K562 (cell line): Measurements from ENCODE around the gene SERPIND1. TPM values are rescaled to one million over a fixed set of nuclear protein-coding genes. Genes with fewer than 3 reads are reported as not detected.

Experiments used
- ARID3B ChIP-seq: fragments of 250-450 bp; sonication (Bioruptor Pico); IDR thresholded peaks from 2 replicates; pipeline ENCODE4 v1.4.0; 2020; ENCODE audit warnings: borderline replicate concordance
- BRF1 ChIP-seq: IDR thresholded peaks from 3 replicates; pipeline ENCODE4 v1.6.1; 2011; ENCODE audit warnings: borderline replicate concordance, mild to moderate bottlenecking; ENCODE audit not compliant: insufficient read length; ENCODE audit errors: extremely low read depth
- EP300 ChIP-seq: IDR thresholded peaks from 2 replicates; pipeline ENCODE4 v1.6.1; 2012; ENCODE audit warnings: low read length, improper control_type of control experiment
- MAFK ChIP-seq: IDR thresholded peaks from 2 replicates; pipeline ENCODE4 v1.6.1; 2011; ENCODE audit warnings: low read length, improper control_type of control experiment
- NR3C1 ChIP-seq: sonication (generic); formaldehyde crosslinking; IDR thresholded peaks from 2 replicates; pipeline ENCODE4 v1.8.1; 2022; ENCODE audit warnings: missing genetic modification reagents
- NR4A1 ChIP-seq, 2 experiments: fragments of 250-450 bp in 1 of 2; fragments of 450-650 bp in 1 of 2; sonication (Bioruptor Pico) in 1 of 2; IDR thresholded peaks; 2 replicates each; pipeline versions ENCODE4 v1.4.0 to v1.6.1; 2016 to 2020; ENCODE audit warnings: mild to moderate bottlenecking in 2 of 2, missing compliant biosample characterization in 1 of 2, missing genetic modification characterization in 1 of 2, moderate library complexity in 1 of 2
- PREB ChIP-seq: sonication (generic); formaldehyde crosslinking; IDR thresholded peaks from 2 replicates; pipeline ENCODE4 v1.8.1; 2023; ENCODE audit warnings: mild to moderate bottlenecking, missing genetic modification reagents
- PRMT5 ChIP-seq: sonication (generic); formaldehyde crosslinking; IDR thresholded peaks from 2 replicates; pipeline ENCODE4 v1.5.0; 2020; ENCODE audit warnings: missing genetic modification reagents
- RFX5 ChIP-seq: IDR thresholded peaks from 2 replicates; pipeline ENCODE4 v1.6.1; 2011; ENCODE audit warnings: low read depth, mild to moderate bottlenecking, improper control_type of control experiment, low read length
- SP2 ChIP-seq: IDR thresholded peaks from 2 replicates; pipeline ENCODE4 v1.6.1; 2011; ENCODE audit warnings: mild to moderate bottlenecking, low read depth, low read length, moderate library complexity; ENCODE audit not compliant: poor library complexity, severe bottlenecking; ENCODE audit errors: extremely low read depth
- SRF ChIP-seq, 2 experiments: fragments of 250-450, 450-650 bp in 1 of 2; sonication (Bioruptor Pico) in 1 of 2; sonication (generic) in 1 of 2; formaldehyde crosslinking; IDR thresholded peaks; 2 replicates each; pipeline versions ENCODE4 v1.5.0 to v1.5.1; 2020 to 2022; ENCODE audit warnings: mild to moderate bottlenecking in 1 of 2, missing genetic modification reagents in 1 of 2
- THAP12 ChIP-seq: fragments of 250-450 bp; sonication (Bioruptor Pico); IDR thresholded peaks from 2 replicates; pipeline ENCODE4 v1.9.0; 2021; ENCODE audit warnings: mild to moderate bottlenecking, inconsistent platforms
- ZMIZ1 ChIP-seq, 2 experiments: fragments of 150-350 bp in 1 of 2; IDR thresholded peaks; 2 replicates each; pipeline ENCODE4 v1.6.1; 2012 to 2016; ENCODE audit warnings: low read depth in 2 of 2, low read length in 2 of 2, mild to moderate bottlenecking in 1 of 2, moderate library complexity in 1 of 2
- ZNF133 ChIP-seq: fragments of 250-450 bp; sonication (Bioruptor Pico); IDR thresholded peaks from 2 replicates; pipeline ENCODE4 v1.4.0; 2020; ENCODE audit warnings: mild to moderate bottlenecking
- ZNF764 ChIP-seq: fragments of 250-450 bp; sonication (Bioruptor Pico); IDR thresholded peaks from 2 replicates; pipeline ENCODE4 v1.4.0; 2020; ENCODE audit warnings: low read depth, mild to moderate bottlenecking, moderate library complexity
- ZNF77 ChIP-seq: fragments of 250-450 bp; sonication (Bioruptor Pico); IDR thresholded peaks from 2 replicates; pipeline ENCODE4 v1.5.0; 2020
- polyA plus RNA-seq, 8 experiments: library from polyadenylated mRNA; depleted of rRNA in 4 of 8; stranded (reverse) in 5 of 8; unstranded in 3 of 8; fragments of >200 nt; fragmentation: Nextera tagmentation in 2 of 8; fragmentation: Illumina TruSeq in 1 of 8; extraction: Ambion mirVana in 2 of 8; extraction: Trizol in 1 of 8; gene quantifications; 2 replicates each; pipeline versions ENCODE4 v1.2.1 to v1.2.3, GENCODE V29; 2011 to 2014; ENCODE audit warnings: inconsistent platforms in 1 of 8, missing spikeins in 1 of 8
- total RNA-seq, 7 experiments: library from RNA; depleted of rRNA in 6 of 7; stranded (reverse); fragments of >200 nt in 6 of 7; fragmentation: Illumina TruSeq in 2 of 7; extraction: Trizol in 2 of 7; gene quantifications; 2 replicates each; pipeline versions ENCODE4 v1.2.1 to v1.2.3, GENCODE V29; 2011 to 2021; ENCODE audit warnings: low replicate concordance in 1 of 7

The SERPIND1 gene
- total and polyA plus RNA-seq, 9 of the 15 experiments (the other 6 are each of a cell fraction or from before 2014, with no cell fraction given) = 0.04 to 0.11 (median 0.09) TPM; not detected in 6

- peak; percentile 44; the same call in 1 of the 2 replicates for TF ChIP-seq THAP12 (CRISPR knock-in tag)
- no peak for TF ChIP-seq BRF1
- no peak for TF ChIP-seq SP2
- TF ChIP-seq ZNF764 = peak; percentile 55; the same call in 1 of the 2 replicates
- TF ChIP-seq NR3C1 (CRISPR knock-in tag) = no peak
- 0 out of 4 replicates have a peak, but pooled peaks of 1 of the 2 experiments have one; percentile 34 for TF ChIP-seq ZMIZ1 (IDR thresholded peaks at IDR 0.05; ENCODE audit: low read depth in 2 of 2, low read length in 2 of 2)
- TF ChIP-seq SRF (CRISPR knock-in tag; IDR thresholded peaks at IDR 0.05) = 0 out of 4 replicates have a peak, but pooled peaks of 1 of the 2 experiments have one; percentile 12
- TF ChIP-seq PREB = no peak
- no peak for TF ChIP-seq PRMT5 (CRISPR knock-in tag)
- TF ChIP-seq ZNF133 (CRISPR knock-in tag) = 0 out of 2 replicates have a peak, but pooled peaks have one; percentile 37
- peak; percentile 67; the same call in 1 of the 2 replicates for TF ChIP-seq ARID3B (CRISPR knock-in tag)
- 0 out of 2 replicates have a peak, but pooled peaks have one; percentile 14 for TF ChIP-seq MAFK
- no peak for TF ChIP-seq ZNF77 (CRISPR knock-in tag)
- TF ChIP-seq EP300 = peak; percentile 20; the same call in 1 of the 2 replicates
- TF ChIP-seq RFX5 = no peak
- TF ChIP-seq NR4A1 (CRISPR knock-in tag; IDR thresholded peaks at IDR 0.05) = peak; percentile 71; the same call in 1 of the 2 replicates
- TF ChIP-seq NR4A1 (tag; IDR thresholded peaks at IDR 0.05) = no peak
Observed at GRCh38 chr22:20781272-20781990, 7.5 kb downstream of the SERPIND1 start (continued).
